GM21825 (cell line): ENCODE measurements around the gene ZRSR2.
A peak's percentile ranks its signal among the peaks of the same experiment; 100 is the strongest.

ENCODE experiments used
- ATAC-seq: cut with Tn5 transposase; IDR thresholded peaks from one replicate; pipeline ENCODE4 v1.9.1; 2021; ENCODE audit warnings: mild to moderate bottlenecking, moderate library complexity; ENCODE audit not compliant: unreplicated experiment

Gene ZRSR2

DNA sequence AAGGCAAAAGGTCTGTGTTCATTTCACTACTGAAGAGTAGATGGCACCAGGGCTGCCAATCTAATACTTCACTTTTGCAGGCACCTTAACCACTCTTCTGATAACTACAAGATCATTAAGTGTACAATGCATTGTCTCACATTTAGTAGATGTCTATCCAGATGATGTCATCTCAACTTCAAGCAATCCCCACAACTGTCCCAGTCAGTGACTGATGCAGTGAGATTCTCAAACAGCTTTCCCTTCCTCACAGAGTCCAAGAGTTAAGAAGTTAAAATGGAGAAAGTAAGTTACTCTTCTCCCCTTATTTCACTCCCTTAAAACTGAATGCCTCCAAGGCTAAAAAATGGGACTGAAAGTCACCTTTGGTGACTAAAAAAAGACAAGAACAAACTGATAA is 53.7 kb downstream of the ZRSR2 start:
- ATAC-seq: no peak

DNA sequence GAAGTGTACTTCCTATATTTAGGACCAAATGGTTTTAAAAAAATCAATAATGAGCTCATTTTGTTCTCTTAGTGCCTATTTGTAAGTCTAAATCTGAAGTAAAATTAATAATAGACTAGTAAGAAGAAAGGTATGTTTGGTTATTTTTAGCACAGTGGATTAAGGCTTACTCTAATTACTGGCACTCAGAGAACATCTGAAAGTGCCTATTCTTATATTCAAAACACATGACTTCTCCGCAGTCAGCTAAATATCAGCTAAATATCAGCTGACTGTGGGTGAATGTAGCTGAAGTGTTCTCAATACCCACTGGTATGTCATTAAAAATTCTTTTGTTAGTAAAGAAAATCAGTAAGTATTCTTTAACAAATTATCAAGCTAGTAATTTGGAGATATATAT is 58.3 kb downstream of the ZRSR2 start:
- ATAC-seq: no peak

DNA sequence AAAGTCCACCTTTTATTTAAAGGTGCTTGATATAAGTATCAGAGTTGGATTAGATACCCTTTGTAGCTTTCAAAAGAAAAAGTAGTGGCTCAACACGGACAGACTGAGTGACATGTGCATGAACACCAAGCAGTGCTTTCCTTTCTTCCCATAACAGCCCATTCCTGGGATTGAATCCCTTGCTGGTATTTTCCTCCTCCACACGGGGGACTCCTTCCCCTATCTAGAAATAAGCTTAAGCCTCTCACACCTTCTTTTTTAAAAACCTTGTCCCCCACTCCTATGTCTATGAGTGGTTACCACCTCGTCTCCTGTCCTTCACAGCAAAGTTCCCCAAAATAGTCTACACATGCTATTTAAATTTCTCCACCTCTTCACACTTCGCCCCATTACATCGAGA is 59.3 kb downstream of the ZRSR2 start:
- ATAC-seq: no peak

DNA sequence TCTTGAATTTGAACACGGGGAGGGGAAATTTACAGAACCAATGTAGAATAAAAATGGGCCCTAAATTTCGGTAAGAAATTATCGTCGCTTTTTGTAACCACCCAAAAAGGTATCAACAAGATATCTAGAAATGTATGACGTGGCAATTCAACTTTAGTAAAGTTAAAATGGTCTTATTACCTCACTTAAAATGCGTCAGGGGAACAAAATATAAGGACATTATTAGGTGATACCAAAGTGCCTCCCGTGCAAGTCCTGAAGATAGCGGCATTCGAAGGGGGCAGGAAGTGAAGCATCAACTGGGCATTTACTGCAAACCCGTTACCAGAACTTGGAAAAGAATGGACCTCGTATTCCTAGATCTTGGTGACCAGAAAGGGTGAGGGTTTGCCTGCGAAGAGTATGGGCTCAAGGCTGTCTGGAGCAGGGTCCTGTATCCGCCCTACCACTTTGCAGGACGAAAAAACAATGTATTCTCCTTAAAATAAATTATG is 63.3 kb downstream of the ZRSR2 start:
- ATAC-seq: no peak

DNA sequence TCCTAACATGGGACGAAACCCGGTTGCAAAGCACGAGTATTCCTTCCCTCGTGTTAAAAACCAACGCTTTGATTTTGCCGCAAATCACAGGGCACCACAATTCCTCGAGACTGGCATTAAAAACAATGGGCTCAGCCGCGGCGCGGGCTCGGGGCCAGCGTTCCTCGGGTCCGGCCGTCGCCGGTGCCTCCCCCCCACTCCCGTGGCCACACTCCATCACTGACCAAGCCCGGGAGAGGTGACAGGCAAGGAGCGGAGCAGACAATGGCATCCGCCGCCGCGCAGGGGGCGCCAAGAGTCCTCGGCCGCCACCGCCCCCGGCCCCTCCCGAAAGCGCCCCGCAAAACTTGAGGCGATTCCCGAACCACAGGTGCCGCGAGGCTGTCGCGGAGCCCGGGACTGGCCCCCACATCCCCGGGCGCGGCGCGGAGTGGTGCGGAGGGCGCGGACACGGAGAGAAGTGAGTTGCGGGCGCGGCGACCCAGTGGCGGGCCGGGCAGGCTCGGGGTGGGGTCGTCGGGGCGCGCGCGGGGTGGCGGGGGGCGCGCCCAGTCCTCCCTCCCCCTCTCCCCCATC is 63.9 kb downstream of the ZRSR2 start:
- ATAC-seq: peak; percentile 38

DNA sequence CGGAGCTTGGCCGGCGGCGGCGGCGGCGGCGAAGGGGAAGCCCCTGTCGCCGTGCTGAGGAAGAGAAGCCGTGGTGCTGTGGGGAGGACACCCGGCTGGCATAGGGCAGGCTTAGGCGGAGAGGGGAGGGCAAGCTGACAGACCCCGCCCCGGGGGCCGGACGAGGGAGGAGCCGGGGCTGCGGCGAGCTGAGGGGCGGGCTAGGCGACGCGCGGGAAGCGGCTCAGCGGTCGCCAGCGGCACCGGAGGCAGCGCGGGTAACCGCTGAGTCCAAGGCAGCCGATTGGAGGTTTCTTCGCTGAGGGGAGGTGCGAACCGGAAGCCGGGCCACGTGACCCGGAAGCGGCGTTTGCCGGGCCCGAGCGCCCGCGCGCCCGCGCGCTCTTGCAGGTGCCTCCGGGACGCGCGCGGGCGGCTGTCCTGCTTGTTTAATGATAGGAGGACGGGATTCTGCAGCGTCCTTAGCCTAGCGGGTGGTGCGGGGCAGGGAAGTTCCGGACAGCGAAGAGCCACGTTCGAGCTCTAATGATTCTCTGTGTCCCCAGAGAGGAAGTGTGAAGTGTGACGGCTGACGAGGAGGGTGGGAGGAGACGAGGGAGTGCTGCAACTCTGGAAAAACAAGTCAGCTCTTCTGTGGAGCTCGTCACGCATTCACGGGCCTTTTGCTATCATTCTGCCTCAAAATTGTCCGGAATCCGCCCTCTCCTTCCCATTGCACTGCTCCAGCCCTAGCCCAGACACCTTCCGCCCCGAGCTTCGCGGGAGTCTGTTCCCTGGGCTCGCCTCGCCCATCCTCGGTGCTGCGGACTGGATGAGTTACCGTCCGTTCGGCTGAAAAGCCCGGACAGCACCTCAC is 64.7 kb downstream of the ZRSR2 start, which contains the start of gene AP1S2:
Gene AP1S2 (minus strand): TSS at position 102 of the 856 bp plus-strand sequence. CDS start 2,289 bp downstream, outside the sequence.
- peak; percentile 93 for ATAC-seq

DNA sequence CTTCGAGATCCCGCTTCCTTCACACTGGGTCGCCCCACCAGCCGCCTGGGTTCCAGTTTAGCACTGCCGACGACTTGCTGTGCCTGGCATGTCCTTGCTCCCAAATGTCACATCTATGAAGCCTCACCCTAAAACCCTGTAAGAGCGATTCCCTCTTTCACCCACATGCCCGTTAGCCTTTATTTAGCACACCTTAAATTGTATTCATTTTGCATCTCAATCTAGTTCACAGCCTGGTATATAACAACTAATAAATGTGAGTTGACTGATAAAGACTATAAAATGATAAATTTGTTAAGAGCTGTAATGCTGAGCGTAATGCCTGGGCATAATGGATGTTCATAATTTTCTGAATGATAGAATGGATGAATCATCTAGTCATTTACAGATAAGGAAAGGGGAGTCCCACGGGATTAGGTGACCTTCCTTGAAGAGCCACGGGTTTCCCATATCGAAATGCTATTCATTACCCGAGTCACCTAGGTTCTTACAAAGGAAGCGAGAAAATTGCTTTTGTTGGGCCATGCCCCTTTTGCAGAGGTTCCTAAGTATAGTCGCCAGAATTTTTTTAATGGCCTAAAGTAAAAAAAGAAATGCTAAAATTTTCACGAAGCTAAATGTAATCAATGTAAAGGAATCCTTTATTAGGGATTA is 65.4 kb downstream of the ZRSR2 start:
- ATAC-seq: no peak

DNA sequence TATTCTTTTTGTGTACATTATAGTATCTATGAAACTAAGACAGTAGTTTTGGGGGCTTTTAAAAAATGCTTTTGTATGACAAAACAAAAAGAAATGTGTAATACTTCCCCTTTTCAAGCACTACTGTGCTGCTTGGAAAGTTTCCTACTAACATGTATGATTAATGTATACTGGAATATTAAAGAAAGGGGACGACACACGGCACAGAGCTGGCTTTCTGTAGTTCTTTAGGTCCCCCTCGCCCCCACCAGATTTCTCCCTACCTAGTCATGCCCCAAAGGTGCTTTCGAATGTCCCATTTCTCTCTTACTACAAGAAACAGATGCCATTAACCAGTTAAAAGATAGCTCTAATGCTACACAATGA is 65.9 kb downstream of the ZRSR2 start:
- no peak for ATAC-seq

DNA sequence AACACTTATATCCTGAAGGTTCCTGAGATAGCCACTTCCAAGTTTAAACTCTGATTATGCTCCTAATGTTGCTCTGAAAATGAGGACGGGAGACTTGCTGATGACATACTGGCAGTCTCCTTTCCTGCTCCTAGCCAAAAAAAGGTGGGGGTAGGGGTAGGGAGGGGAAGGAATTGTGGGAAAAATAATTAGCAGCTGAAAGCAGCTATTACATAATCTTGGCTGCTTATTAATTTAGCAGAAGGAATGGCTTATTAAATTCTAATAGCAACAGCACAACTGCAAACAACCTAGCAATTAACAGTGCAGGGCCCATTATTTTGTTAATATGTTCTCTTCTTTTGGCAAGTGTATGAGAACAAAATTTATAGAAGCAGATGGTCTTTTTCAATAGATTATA is 66.4 kb downstream of the ZRSR2 start:
- no peak for ATAC-seq

DNA sequence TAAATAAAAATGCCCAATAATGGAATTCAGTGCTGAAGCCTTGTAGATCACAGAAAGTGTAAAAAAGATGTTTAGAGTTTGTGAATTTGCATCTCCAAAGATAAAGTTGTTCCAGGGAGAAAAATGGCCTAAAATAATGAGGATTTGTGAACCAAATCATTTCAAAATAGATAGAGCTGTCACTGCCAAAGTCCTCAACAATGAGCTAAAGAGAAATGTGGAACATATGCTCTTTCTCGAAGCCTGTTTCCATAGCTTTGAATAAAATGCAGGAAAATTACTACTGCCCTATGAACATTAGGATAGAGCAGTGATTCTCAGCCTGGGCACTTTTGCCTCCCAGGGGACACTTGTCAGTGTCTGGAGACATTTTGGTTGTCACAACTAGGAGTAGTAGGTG is 67.8 kb downstream of the ZRSR2 start:
- ATAC-seq: no peak

DNA sequence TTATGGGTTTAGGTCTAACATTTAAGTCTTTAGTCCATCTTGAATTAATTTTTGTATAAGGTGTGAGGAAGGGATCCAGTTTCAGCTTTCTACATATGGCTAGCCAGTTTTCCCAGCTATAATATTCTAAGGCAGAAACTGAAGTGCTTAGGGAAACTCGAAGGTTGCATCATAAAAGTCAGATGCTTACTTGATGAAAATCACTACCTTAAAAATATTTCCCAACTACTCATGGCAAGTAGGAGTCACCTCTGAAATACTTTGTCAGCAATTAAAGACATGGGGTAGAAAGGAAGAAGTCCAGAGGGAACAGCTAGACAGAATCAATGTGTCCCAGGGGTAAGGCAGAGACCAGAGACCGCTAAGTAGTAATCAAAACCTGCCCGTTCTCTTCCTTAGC is 70.6 kb downstream of the ZRSR2 start:
- ATAC-seq: no peak

DNA sequence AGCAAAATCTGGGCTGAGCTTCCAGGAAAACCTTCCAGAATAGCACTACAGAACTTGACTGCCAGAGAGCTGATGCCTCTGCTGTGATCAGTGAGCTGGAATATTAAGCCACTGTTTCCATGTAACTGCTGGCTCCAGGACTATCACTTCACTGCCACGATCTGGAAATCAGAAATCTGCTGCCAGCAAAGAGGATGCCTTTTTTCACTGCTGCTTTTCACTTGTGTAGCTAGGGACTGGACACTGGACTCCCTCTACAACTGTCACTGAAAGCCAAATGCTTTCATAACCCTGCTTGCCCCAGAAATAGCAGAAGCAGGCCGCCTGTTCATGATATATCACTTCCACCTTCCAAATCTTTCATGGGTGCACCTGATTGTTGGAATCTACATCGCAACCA is 73.7 kb downstream of the ZRSR2 start:
- no peak for ATAC-seq

DNA sequence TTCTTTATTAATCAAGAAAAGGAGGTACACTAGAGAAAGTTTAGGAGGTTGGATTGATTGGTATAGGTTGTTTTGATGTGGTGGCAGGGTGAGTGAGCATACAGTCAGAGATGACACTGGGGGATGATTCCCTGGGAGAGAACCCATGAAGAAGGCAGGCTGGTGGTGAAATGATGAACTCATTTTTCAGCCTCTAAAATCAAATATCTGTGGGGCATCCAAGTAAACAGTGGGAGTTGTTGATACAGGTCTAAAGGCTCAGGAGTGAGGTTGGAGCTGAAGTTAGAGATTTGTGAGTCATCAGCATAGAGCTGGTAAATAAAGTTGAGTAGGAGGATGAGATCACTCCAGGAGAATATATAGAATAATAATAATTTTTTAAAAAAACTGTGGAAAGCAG is 74.3 kb downstream of the ZRSR2 start:
- ATAC-seq: no peak

DNA sequence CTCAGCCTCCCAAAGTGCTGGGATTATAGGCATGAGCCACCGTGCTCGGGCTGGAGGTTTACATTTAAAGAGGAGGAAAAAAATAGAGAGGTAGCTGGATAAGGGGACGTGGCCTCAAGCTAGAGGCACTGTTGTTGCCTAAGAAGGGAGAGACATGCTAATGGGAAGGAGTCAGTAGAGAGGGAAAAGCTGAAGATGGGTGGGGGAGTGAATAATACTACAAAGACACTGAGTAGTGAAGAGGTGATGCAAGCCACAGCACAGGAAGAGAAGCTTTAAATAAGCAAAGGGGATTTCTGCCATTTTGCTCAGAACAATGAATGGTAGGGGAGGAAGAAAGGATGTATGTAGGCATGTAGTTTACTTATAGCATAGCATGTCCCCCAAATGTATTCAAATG is 75.9 kb downstream of the ZRSR2 start:
- no peak for ATAC-seq

DNA sequence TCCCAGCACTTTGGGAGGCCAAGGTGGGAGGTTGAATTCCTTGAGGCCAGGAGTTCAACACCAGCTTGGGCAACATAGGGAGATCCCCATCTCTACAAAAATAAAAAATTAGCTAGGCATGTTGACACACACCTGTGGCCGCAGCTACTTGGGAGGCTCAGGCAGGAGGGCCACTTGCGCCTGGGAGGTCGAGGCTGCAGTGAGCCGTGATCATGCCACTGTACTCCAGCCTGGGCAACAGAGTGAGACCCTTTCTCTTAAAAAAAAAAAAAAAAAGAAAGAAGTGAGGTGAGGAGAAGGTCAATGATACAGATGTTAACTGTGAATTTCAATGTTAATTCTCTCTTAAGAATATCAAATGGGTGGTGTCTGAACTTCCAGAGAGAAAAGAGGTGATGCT is 79.4 kb downstream of the ZRSR2 start:
- ATAC-seq: no peak

DNA sequence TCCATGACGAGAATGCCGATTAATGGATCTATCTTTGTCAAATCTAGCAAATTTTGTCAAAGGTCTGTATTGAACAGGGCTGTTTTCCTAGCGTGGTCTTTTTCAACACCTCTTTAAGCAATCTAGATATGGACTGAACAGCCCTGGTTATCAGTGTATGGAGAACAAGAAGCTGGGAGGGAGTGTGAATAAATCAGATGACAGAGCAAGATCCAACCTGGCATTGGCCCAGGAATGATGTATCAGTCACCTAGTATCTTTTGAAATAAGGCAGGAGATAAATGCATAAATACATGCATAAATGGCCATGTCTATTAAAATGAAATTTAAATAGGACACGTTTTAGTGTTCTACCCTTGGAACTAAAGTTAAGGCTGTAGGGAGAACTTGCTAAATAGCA is 80.0 kb downstream of the ZRSR2 start:
- ATAC-seq: no peak
